Neural crest cell (in vitro differentiated cells): Measurements from ENCODE around the gene RIPK3. TPM values are rescaled to one million over a fixed set of nuclear protein-coding genes. Genes with fewer than 3 reads are reported as not detected.
A peak's percentile ranks its signal among the peaks of the same experiment; 100 is the strongest.

ENCODE experiments used
- DNase-seq: peaks from one replicate; pipeline ENCODE4 v3.0.0; 2021; ENCODE audit warnings: low read depth, mixed read lengths, low spot score
- H3K27ac Mint-ChIP-seq: one replicate; pipeline ENCODE4 v1.8.0; 2021; ENCODE audit warnings: mild to moderate bottlenecking, mixed read lengths; ENCODE audit not compliant: unreplicated experiment
- H3K27me3 Mint-ChIP-seq: 2 replicates; pipeline ENCODE4 v1.8.0; 2021; ENCODE audit warnings: low read depth, mild to moderate bottlenecking, mixed read lengths
- H3K36me3 Mint-ChIP-seq: 2 replicates; pipeline ENCODE4 v1.8.0; 2021; ENCODE audit warnings: low read depth, mild to moderate bottlenecking, mixed read lengths
- H3K4me1 Mint-ChIP-seq: 2 replicates; pipeline ENCODE4 v1.8.0; 2021; ENCODE audit warnings: mixed read lengths
- H3K4me3 Mint-ChIP-seq: one replicate; pipeline ENCODE4 v1.8.0; 2021; ENCODE audit warnings: mild to moderate bottlenecking, mixed read lengths
- H3K9me3 Mint-ChIP-seq: 2 replicates; pipeline ENCODE4 v1.8.0; 2021; ENCODE audit warnings: mixed read lengths
- total RNA-seq: library from RNA; stranded (reverse); gene quantifications from 2 replicates; pipeline ENCODE4 v1.2.1, GENCODE V29; 2021
- TF ChIP-seq, protein P1 (sequence below): fragments of 200-600 bp; sonication (generic); conservative IDR thresholded peaks from 2 replicates; pipeline ENCODE4 v1.5.0; 2021; ENCODE audit warnings: antibody characterized with exemption, mild to moderate bottlenecking

RIPK3 gene
- total RNA-seq, 1 donor from 2014 or later: not detected

- Mint-ChIP-seq H3K4me3 (peak within 1 kb of the TSS; percentile 23), H3K27ac (no peak within 1 kb of the TSS), H3K9me3 (no peaks in the 10 kb centered on the region), H3K4me1 (peaks cover 11% of the 10 kb centered on the region), H3K27me3 (peaks cover 94% of the 10 kb centered on the region), H3K36me3 (no peaks in the 10 kb centered on the region)
- TF ChIP-seq, protein P1, sequence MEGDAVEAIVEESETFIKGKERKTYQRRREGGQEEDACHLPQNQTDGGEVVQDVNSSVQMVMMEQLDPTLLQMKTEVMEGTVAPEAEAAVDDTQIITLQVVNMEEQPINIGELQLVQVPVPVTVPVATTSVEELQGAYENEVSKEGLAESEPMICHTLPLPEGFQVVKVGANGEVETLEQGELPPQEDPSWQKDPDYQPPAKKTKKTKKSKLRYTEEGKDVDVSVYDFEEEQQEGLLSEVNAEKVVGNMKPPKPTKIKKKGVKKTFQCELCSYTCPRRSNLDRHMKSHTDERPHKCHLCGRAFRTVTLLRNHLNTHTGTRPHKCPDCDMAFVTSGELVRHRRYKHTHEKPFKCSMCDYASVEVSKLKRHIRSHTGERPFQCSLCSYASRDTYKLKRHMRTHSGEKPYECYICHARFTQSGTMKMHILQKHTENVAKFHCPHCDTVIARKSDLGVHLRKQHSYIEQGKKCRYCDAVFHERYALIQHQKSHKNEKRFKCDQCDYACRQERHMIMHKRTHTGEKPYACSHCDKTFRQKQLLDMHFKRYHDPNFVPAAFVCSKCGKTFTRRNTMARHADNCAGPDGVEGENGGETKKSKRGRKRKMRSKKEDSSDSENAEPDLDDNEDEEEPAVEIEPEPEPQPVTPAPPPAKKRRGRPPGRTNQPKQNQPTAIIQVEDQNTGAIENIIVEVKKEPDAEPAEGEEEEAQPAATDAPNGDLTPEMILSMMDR: no peak
- DNase-seq: no peak
These were observed 5.1 kb downstream of the RIPK3 start, which contains the start of gene ADCY4 for GRCh38 chr14:24334431-24335291. TSS of gene ADCY4 (minus strand) at chr14:24335071. CDS start at chr14:24334652, 419 bp downstream.

DNA sequence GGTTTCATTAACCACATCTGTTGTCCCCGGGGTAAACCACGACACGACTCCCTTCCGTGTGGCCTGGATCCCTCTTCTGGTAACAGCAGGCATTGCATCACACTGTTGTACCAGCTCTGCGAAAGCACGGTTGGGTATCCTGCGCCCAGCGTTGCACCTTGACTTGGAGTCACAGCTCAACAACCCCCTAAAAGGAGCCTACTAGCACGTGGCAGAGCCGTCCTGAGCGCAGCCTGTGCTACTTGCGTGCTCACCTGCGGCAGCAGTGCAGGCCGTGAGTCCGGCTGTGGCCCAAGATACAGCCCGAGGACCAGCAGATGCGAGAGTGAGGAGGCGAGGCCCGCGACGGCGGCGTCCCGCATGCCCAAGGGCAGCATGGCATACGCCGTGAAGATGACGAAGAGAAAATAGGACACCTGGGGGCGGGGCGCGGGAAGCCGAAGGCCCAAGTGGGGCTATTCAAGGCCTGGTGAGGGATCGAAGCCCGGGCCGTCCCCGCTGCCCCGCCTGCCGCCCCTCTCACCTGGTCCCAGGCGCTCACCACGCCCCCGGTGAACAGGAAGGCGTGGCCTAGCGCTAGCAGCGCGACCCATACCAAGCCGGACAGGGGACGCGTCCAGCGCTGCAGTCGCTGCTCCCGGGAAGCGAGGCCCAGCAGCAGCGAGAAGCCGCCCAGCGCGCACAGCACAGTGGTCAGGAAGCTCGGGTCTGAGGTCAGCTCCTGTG, 7.4 kb downstream of the RIPK3 start:
- H3K36me3 Mint-ChIP-seq: no peaks in the 10 kb centered on the region
- H3K9me3 Mint-ChIP-seq: no peaks in the 10 kb centered on the region
- H3K4me3 Mint-ChIP-seq: peak overlapping the region; percentile 73
- TF ChIP-seq, protein P1: peak; percentile 69
- peaks cover 72% of the 10 kb centered on the region for H3K27me3 Mint-ChIP-seq
- no peak overlapping the region for H3K27ac Mint-ChIP-seq
- peak; percentile 59 for DNase-seq
- peaks cover 11% of the 10 kb centered on the region for H3K4me1 Mint-ChIP-seq

DNA sequence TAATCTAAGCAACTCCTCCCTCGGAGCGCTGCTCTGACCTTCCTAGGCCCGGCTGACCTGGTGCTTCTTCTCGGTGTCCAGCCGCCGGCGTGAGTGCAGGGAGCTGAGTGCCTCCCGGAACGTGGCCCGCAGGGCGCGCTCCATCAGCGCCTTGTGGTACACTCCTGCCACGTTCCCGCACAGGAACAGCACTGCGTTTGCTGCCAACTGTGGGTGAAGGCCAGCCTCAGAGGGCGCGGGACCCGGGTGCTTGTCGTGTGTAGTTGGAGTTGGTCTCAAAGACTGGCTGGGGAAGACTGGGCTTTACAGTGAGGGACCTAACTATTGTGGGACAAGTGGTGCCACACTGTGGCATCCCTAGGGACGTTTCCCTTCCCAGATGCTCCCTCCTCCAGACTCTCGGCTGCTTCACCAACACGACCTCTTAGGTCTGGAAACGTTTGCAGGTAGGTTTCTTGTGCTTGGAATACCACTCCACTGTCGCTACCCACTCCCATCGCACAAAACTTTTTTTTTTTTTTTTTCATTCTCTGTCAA, 8.0 kb downstream of the RIPK3 start:
- H3K4me1 Mint-ChIP-seq: peaks cover 11% of the 10 kb centered on the region
- DNase-seq: no peak
- no peaks in the 10 kb centered on the region for H3K9me3 Mint-ChIP-seq
- H3K27ac Mint-ChIP-seq: no peak overlapping the region
- H3K27me3 Mint-ChIP-seq: peaks cover 66% of the 10 kb centered on the region
- TF ChIP-seq, protein P1: no peak
- H3K36me3 Mint-ChIP-seq: no peaks in the 10 kb centered on the region
- H3K4me3 Mint-ChIP-seq: no peak overlapping the region

GRCh38 chr14:24330973-24331674, 8.7 kb downstream of the RIPK3 start:
- Mint-ChIP-seq H3K27ac (no peak overlapping the region), H3K4me3 (no peak overlapping the region), H3K27me3 (peaks cover 59% of the 10 kb centered on the region), H3K36me3 (no peaks in the 10 kb centered on the region), H3K4me1 (peaks cover 11% of the 10 kb centered on the region), H3K9me3 (no peaks in the 10 kb centered on the region)
- no peak for DNase-seq
- TF ChIP-seq, protein P1: no peak

DNA sequence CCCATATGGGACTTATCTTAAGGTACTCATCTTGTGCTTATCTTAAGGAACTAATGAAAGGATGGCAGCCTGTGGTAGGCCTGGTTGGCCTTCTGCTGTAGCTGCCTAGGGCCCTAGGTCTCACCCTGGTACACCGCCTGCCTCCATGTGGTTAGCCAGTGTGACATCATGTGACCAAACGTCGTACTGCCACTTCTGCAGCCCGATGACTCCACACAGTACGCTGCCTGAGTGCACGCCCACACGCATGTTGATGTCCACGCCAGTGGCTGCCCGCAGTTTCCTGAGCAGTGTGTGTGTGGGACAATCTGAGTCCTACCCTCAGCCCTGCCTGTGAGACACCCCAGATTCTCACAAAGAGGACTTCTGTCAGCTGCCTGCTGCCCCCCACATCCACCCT, 10.1 kb downstream of the RIPK3 start:
- peaks cover 45% of the 10 kb centered on the region for H3K27me3 Mint-ChIP-seq
- H3K9me3 Mint-ChIP-seq: no peaks in the 10 kb centered on the region
- H3K36me3 Mint-ChIP-seq: no peaks in the 10 kb centered on the region

More for the DNA sequence above, 10.1 kb downstream of the RIPK3 start:
- TF ChIP-seq, protein P1: no peak
- H3K27ac Mint-ChIP-seq: no peak overlapping the region
- no peak for DNase-seq
- peaks cover 6% of the 10 kb centered on the region for H3K4me1 Mint-ChIP-seq
- H3K4me3 Mint-ChIP-seq: no peak overlapping the region
